NT2/D1 (cell line): ENCODE measurements around the gene PTER.
A peak's percentile ranks its signal among the peaks of the same experiment; 100 is the strongest.

Experiments
- DNase-seq: peaks from one replicate; pipeline ENCODE4 v3.0.0-alpha.2; 2011; ENCODE audit warnings: low read depth, low spot score
- H3K27me3 ChIP-seq: 2 replicates; pipeline ENCODE4 v1.6.0; 2011; ENCODE audit warnings: mild to moderate bottlenecking; ENCODE audit not compliant: insufficient read length, insufficient read depth
- H3K36me3 ChIP-seq: 2 replicates; pipeline ENCODE4 v1.6.1; 2011; ENCODE audit warnings: mild to moderate bottlenecking, low read length, mixed read lengths; ENCODE audit not compliant: insufficient read depth, insufficient read length
- H3K4me1 ChIP-seq: 2 replicates; pipeline ENCODE4 v1.5.1; 2011; ENCODE audit not compliant: insufficient read depth, insufficient read length
- H3K4me3 ChIP-seq: 2 replicates; pipeline ENCODE4 v1.5.1; 2011; ENCODE audit warnings: low read depth; ENCODE audit not compliant: insufficient read length
- H3K9ac ChIP-seq: 2 replicates; pipeline ENCODE4 v1.6.0; 2011; ENCODE audit warnings: low read depth; ENCODE audit not compliant: insufficient read length
- H3K9me3 ChIP-seq: 2 replicates; pipeline ENCODE4 v1.5.1; 2011; ENCODE audit warnings: mild to moderate bottlenecking, low read length; ENCODE audit not compliant: insufficient read depth
- SUZ12 ChIP-seq: IDR thresholded peaks from 2 replicates; pipeline ENCODE4 v1.6.1; 2011; ENCODE audit not compliant: insufficient read length, insufficient read depth; ENCODE audit errors: extremely low read depth
- YY1 ChIP-seq: IDR thresholded peaks from 2 replicates; pipeline ENCODE4 v1.6.1; 2011; ENCODE audit not compliant: insufficient read length, insufficient read depth
- ZNF274 ChIP-seq: IDR thresholded peaks from 2 replicates; pipeline ENCODE4 v1.6.1; 2011; ENCODE audit warnings: mild to moderate bottlenecking, low read depth, low read length

PTER gene

DNA sequence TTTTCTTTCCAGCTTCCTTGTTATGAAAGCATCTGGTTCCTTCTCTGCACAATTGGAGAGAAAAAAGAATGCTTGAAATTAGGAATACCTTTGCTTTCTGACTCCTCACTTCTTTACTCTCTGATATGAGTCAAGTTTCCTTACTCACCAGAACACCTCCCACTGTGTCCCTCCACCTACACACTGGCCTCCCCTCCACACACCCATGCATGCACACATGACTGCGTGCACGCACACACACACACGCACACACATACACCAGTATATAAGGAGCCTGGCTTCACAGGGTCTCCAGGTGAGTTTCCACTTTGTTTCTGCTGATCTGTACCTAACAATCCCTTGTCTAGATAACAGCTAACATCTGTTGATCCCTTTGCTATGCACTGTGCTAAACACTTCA, 11.4 kb upstream of the PTER start:
- Histone ChIP-seq H3K36me3 (no peaks in the 10 kb centered on the region), H3K9me3 (no peaks in the 10 kb centered on the region; the same call in 1 of the 2 replicates), H3K9ac (no peak overlapping the region), H3K4me3 (no peak overlapping the region), H3K4me1 (no peaks in the 10 kb centered on the region), H3K27me3 (no peaks in the 10 kb centered on the region)
- TF ChIP-seq ZNF274 (no peak), YY1 (no peak), SUZ12 (no peak)
- DNase-seq, result no peak

- no peak for DNase-seq
- H3K4me1 ChIP-seq, result no peaks in the 10 kb centered on the region
- no peaks in the 10 kb centered on the region for H3K36me3 ChIP-seq
- no peaks in the 10 kb centered on the region for H3K27me3 ChIP-seq
- H3K9me3 ChIP-seq, result no peaks in the 10 kb centered on the region; the same call in 1 of the 2 replicates
- H3K9ac ChIP-seq, result no peak overlapping the region
- TF ChIP-seq ZNF274 (no peak), YY1 (no peak)
- no peak overlapping the region for H3K4me3 ChIP-seq
Observed at GRCh38 chr10:16429539-16429938, 7.3 kb upstream of the PTER start.

- H3K36me3 ChIP-seq, result peaks cover 8% of the 10 kb centered on the region
- peak overlapping the region; percentile 80 for H3K9ac ChIP-seq
- H3K4me1 ChIP-seq, result no peaks in the 10 kb centered on the region
- peaks cover 9% of the 10 kb centered on the region for H3K27me3 ChIP-seq
- peak overlapping the region; percentile 55 for H3K4me3 ChIP-seq
- TF ChIP-seq SUZ12 (no peak), ZNF274 (no peak), YY1 (no peak)
- H3K9me3 ChIP-seq, result no peaks in the 10 kb centered on the region
- no peak for DNase-seq
Observed at GRCh38 chr10:16436367-16436757, 448 bp upstream of the PTER start.

GRCh38 chr10:16437540-16437894, 707 bp downstream of the PTER start:
- DNase-seq, result no peak
- Histone ChIP-seq H3K9ac (peak overlapping the region; percentile 82), H3K27me3 (peaks cover 9% of the 10 kb centered on the region), H3K4me3 (peak overlapping the region; percentile 55), H3K36me3 (peaks cover 9% of the 10 kb centered on the region), H3K9me3 (no peaks in the 10 kb centered on the region), H3K4me1 (no peaks in the 10 kb centered on the region)
- no peak for TF ChIP-seq YY1
- no peak for TF ChIP-seq SUZ12
- TF ChIP-seq ZNF274, result no peak

DNA sequence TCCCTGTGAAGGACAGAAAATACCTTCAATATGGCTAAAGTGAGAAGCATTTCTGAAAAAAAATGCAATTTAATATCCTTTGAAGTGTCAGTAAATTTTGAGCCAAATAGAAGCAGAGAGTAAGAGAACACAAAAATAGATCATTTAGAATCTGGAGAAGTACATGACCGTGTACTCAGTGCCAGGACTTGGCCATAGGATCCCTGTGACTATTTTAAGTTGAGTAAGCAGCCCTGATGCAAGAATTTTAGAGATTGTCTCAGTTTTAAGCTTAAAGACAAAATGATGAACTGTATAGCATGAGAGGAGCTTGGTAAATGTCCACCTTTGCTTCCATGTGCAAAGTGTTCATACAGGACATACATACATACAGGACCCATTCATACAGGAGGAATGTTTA, 2.5 kb downstream of the PTER start:
- TF ChIP-seq ZNF274, result no peak
- no peak for TF ChIP-seq YY1
- no peak for TF ChIP-seq SUZ12
- no peak overlapping the region for H3K9ac ChIP-seq
- H3K4me3 ChIP-seq, result no peak overlapping the region

DNA sequence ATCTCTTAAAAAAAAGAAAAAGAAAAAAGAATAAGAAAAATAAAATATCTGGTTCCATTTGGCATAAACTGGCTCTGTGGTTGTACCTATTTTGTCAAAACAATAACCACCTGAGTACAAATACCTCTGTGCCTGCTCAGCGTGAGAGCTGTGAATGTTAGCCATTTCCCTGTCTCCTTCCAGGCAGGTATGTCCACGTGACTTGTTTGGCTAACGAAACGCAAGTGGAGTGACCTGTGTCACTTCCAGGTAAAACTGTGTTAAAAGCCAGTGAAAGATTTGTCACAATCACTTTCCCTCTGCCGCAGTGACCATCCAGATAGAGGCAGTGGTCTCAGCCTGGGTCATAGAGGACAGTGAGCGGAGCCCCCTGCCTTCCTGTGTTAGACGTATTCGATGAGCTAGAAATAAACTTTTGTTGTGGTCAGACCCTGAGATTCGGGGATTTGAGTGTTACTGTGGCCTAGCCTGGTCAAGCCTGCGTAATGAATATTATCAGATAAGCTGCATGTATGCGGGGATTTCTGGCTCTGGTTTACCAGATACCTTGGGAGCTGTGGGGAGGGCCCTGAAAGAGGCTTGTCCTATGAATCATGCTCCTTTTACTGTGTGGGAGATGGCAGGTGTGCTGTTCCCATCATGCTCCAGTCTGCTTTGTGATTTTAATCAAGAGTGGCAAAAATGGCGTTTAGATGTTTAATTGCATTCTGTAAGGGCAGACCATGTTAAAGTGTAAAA, 3.8 kb downstream of the PTER start:
- TF ChIP-seq SUZ12 (no peak), ZNF274 (no peak), YY1 (no peak)
- DNase-seq, result no peak
- no peaks in the 10 kb centered on the region for H3K4me1 ChIP-seq
- H3K4me3 ChIP-seq, result no peak overlapping the region
- H3K36me3 ChIP-seq, result peaks cover 20% of the 10 kb centered on the region
- no peak overlapping the region for H3K9ac ChIP-seq
- no peaks in the 10 kb centered on the region for H3K9me3 ChIP-seq
- H3K27me3 ChIP-seq, result peaks cover 8% of the 10 kb centered on the region

More for the DNA sequence above, 2.5 kb downstream of the PTER start:
- no peaks in the 10 kb centered on the region for H3K9me3 ChIP-seq
- peaks cover 9% of the 10 kb centered on the region for H3K27me3 ChIP-seq
- no peak for DNase-seq
- no peaks in the 10 kb centered on the region for H3K4me1 ChIP-seq
- H3K36me3 ChIP-seq, result peaks cover 14% of the 10 kb centered on the region

DNA sequence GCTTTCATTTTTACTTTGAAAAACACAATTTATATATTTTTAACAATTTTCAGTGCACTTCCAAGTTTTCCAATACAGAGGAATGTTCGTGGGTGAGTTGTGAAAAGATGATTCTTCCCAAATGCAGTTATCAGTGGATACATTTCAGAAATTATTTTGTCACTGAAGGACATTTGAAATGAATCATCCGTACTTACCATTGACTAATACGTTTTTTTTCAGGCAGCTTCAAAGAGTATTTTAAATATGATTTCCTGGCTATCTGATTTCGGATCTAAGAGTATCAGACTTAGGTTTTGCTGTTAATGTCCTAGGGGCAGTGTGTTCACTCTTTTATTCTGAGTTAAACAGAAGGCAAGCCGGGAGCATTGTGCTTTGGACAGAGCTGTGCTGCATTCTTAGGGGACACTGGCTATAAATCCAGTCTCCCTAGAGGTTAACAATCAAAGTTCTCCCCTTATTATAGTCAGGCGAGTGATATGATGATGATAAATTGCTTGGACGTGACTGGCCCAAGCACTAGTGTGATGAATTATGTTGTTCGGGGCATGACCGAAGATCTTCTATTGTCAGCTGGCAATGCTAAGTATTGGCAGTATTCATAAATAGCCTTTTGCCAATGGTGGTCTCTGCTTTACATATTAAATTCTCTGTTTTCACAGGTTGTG, 4.5 kb downstream of the PTER start:
- peaks cover 24% of the 10 kb centered on the region for H3K36me3 ChIP-seq
- no peak for DNase-seq

More for the DNA sequence above, 4.5 kb downstream of the PTER start:
- peaks cover under 1% of the 10 kb centered on the region for H3K27me3 ChIP-seq
- no peak overlapping the region for H3K4me3 ChIP-seq
- no peak overlapping the region for H3K9ac ChIP-seq
- no peak for TF ChIP-seq SUZ12
- no peak for TF ChIP-seq ZNF274
- TF ChIP-seq YY1, result no peak
- no peaks in the 10 kb centered on the region for H3K9me3 ChIP-seq
- no peaks in the 10 kb centered on the region for H3K4me1 ChIP-seq
